Psoas muscle (tissue), 8 donors: Measurements from ENCODE around the gene YIPF1. TPM values are rescaled to one million over a fixed set of nuclear protein-coding genes. Genes with fewer than 3 reads are reported as not detected.

Source experiments
- ATAC-seq, 4 donors: fragments of 200-7000 bp; cut with Tn5 transposase; one replicate each; pipeline ENCODE4 v1.9.1; 2020; ENCODE audit warnings: moderate library complexity in 3 of 4, mild to moderate bottlenecking in 2 of 4
- DNase-seq, 2 donors: peaks; one replicate each; pipeline ENCODE4 v3.0.0-alpha.2; 2020
- H3K27ac ChIP-seq: fragments of 200-600 bp; one replicate; pipeline ENCODE4 v1.8.0; 2022
- H3K27me3 ChIP-seq, 3 donors: fragments of 200-600 bp in 1 of 3; one replicate each; pipeline versions ENCODE4 v1.6.1 to v1.8.0; 2013 to 2022; ENCODE audit warnings: low read length in 2 of 3, mild to moderate bottlenecking in 2 of 3, moderate library complexity in 1 of 3; ENCODE audit not compliant: insufficient read depth in 3 of 3
- H3K36me3 ChIP-seq, 2 donors: fragments of 200-600 bp in 1 of 2; one replicate each; pipeline versions ENCODE4 v1.6.1 to v1.8.0; 2013 to 2022; ENCODE audit warnings: low read depth in 1 of 2, mild to moderate bottlenecking in 1 of 2, moderate library complexity in 1 of 2; ENCODE audit not compliant: insufficient read depth in 1 of 2
- H3K4me1 ChIP-seq: fragments of 200-600 bp; one replicate; pipeline ENCODE4 v1.8.0; 2022
- H3K4me3 ChIP-seq: fragments of 200-600 bp; one replicate; pipeline ENCODE4 v1.8.0; 2022; ENCODE audit warnings: mild to moderate bottlenecking
- H3K9me3 ChIP-seq: fragments of 200-600 bp; one replicate; pipeline ENCODE4 v1.8.0; 2022
- CTCF ChIP-seq: fragments of 200-600 bp; IDR thresholded peaks from one replicate; pipeline ENCODE4 v1.8.0; 2022; ENCODE audit warnings: antibody characterized with exemption
- WGBS, 3 donors: extraction: QIAGEN DNeasy Blood & Tissue Kit; methylation state at CpG; one replicate each; pipeline versions ENCODE4 v1.1.6 to v1.1.7; 2013; 5-methylcytosine and 5-hydroxymethylcytosine counted together
- intact Hi-C, 2 donors: fragments of 100-400 bp; cut with DNase I; formaldehyde crosslinking; loops; one replicate each; pipeline versions ENCODE4 v1.11.0 to v1.14.2; 2022
- polyA plus RNA-seq, 3 donors: library from polyadenylated mRNA; stranded (reverse); fragments of 200-250 nt; gene quantifications; one replicate each; pipeline ENCODE4 v1.2.3, GENCODE V29; 2013
- total RNA-seq, 4 donors: library from RNA; stranded (reverse); fragmentation: NEBNext Ultra II Directional in 2 of 4; extraction: Animal tissue kit (Norgen Biotek cat#: 25700) in 2 of 4; gene quantifications; one replicate each; pipeline versions ENCODE4 v1.2.1 to v1.2.4, GENCODE V29; 2021 to 2023
- donor health status: healthy with polysubstance abuse.
- donor health status: DM: no; HTN: no; CAD: no; lungs with moderate emphysema.
- donor health status: Bipolar disorder and iron deficiency.
- donor health status: healthy.
- donor health status: DM: yes; HTN: yes; CAD: no.
- donor health status: DM: no; HTN: no; CAD: no.
- donor health status: DM: no; HTN: no; CAD: no.
- donor health status: DM: yes; HTN: yes; CAD: no.

The YIPF1 gene
- total and polyA plus RNA-seq, 7 donors, result 11.8 to 54.1 (median 23.1) TPM

GRCh38 chr1:53899708-53900107 is 10.1 kb upstream of the YIPF1 start:
- Histone ChIP-seq H3K27ac (peak overlapping the region; percentile 38), H3K4me3 (no peak overlapping the region), H3K36me3 (no peaks in the 10 kb centered on the region), H3K4me1 (peaks cover 29% of the 10 kb centered on the region), H3K27me3 (no peaks in the 10 kb centered on the region), H3K9me3 (no peaks in the 10 kb centered on the region)
- peak in 2 of 4 donors; percentile 8 to 25 for ATAC-seq
- DNase-seq, result no peak
- 62 to 79% (median 63%) methylated on average over 3 of the region's 3 CpGs for WGBS, 3 donors
- no peak for TF ChIP-seq CTCF
- intact Hi-C loops, result no loop called here

- TF ChIP-seq CTCF, result no peak
- Histone ChIP-seq H3K36me3 (no peaks in the 10 kb centered on the region), H3K9me3 (no peaks in the 10 kb centered on the region), H3K4me1 (peaks cover 29% of the 10 kb centered on the region), H3K27ac (peak overlapping the region; percentile 74), H3K4me3 (peak overlapping the region; percentile 39), H3K27me3 (no peaks in the 10 kb centered on the region)
- ATAC-seq (peak; percentile 69 to 83 (median 76)), DNase-seq (peak in 1 of 2 donors; percentile 29)
- intact Hi-C loops, result no loop called here
- WGBS, 3 donors, result 6 to 12% (median 6%) methylated on average over 2 of the region's 2 CpGs
Observed at GRCh38 chr1:53899206-53899628, 9.6 kb upstream of the YIPF1 start.

GRCh38 chr1:53896635-53897229 is 7.1 kb upstream of the YIPF1 start:
- WGBS, 3 donors, result 19 to 38% (median 25%) methylated on average over 2 of the region's 2 CpGs
- DNase-seq (no peak), ATAC-seq (peak; percentile 68 to 72 (median 71))
- TF ChIP-seq CTCF, result no peak
- no peaks in the 10 kb centered on the region for H3K36me3 ChIP-seq
- H3K27ac ChIP-seq, result peak overlapping the region; percentile 47
- H3K4me1 ChIP-seq, result peaks cover 29% of the 10 kb centered on the region
- H3K27me3 ChIP-seq, result no peaks in the 10 kb centered on the region
- H3K4me3 ChIP-seq, result no peak overlapping the region
- intact Hi-C loops, result no loop called here
- H3K9me3 ChIP-seq, result no peaks in the 10 kb centered on the region

GRCh38 chr1:53895421-53895820 is 5.8 kb upstream of the YIPF1 start:
- H3K4me3 ChIP-seq, result no peak overlapping the region
- TF ChIP-seq CTCF, result no peak
- no peaks in the 10 kb centered on the region for H3K9me3 ChIP-seq
- H3K4me1 ChIP-seq, result peaks cover 29% of the 10 kb centered on the region
- 73 to 82% (median 73%) methylated on average over 6 of the region's 6 CpGs for WGBS, 3 donors
- DNase-seq (no peak), ATAC-seq (no peak)
- intact Hi-C loops, result no loop called here
- no peaks in the 10 kb centered on the region for H3K36me3 ChIP-seq
- H3K27me3 ChIP-seq, result no peaks in the 10 kb centered on the region
- no peak overlapping the region for H3K27ac ChIP-seq

- Histone ChIP-seq H3K27ac (no peak overlapping the region), H3K4me1 (peaks cover 26% of the 10 kb centered on the region), H3K27me3 (no peaks in the 10 kb centered on the region), H3K9me3 (no peaks in the 10 kb centered on the region), H3K4me3 (no peak overlapping the region), H3K36me3 (no peaks in the 10 kb centered on the region)
- no peak for TF ChIP-seq CTCF
- DNase-seq (no peak), ATAC-seq (no peak)
- WGBS, 3 donors, result 84 to 89% (median 85%) methylated on average over 5 of the region's 5 CpGs
- intact Hi-C loops, result no loop called here
Observed at GRCh38 chr1:53894644-53895043, 5.0 kb upstream of the YIPF1 start.
